Skin epidermis (tissue), 12 donors: ENCODE measurements around the gene GALT.

Experiments used
- H3K27ac ChIP-seq, 21 experiments: fragments of 200-600 bp; sonication (generic) in 11 of 21; one replicate each; pipeline ENCODE4 v1.5.0; 2020; ENCODE audit warnings: mild to moderate bottlenecking in 3 of 21, inconsistent platforms in 2 of 21, moderate library complexity in 2 of 21
- H3K4me3 ChIP-seq, 7 experiments: fragments of 200-600 bp; sonication (generic) in 2 of 7; one replicate each; pipeline ENCODE4 v1.5.0; 2020; ENCODE audit warnings: inconsistent platforms in 2 of 7, mild to moderate bottlenecking in 2 of 7, moderate library complexity in 1 of 7

GALT gene

GRCh38 chr9:34647651-34648050, 1.2 kb downstream of the GALT start:
- peak overlapping the region in 20 of 21 experiments; percentile 70 to 92 (median 86) for H3K27ac ChIP-seq
- H3K4me3 ChIP-seq, result peak overlapping the region; percentile 53 to 71 (median 63)

GRCh38 chr9:34648673-34649072, 2.2 kb downstream of the GALT start:
- peak overlapping the region in 1 of 7 experiments; percentile 65 for H3K4me3 ChIP-seq
- H3K27ac ChIP-seq, result peak overlapping the region in 5 of 21 experiments; percentile 78 to 92 (median 87)

GRCh38 chr9:34650816-34651215, 4.3 kb downstream of the GALT start:
- H3K27ac ChIP-seq, result peak overlapping the region in 9 of 21 experiments; percentile 72 to 89 (median 80)

GRCh38 chr9:34651321-34651720, 4.8 kb downstream of the GALT start:
- Histone ChIP-seq H3K4me3 (peak overlapping the region in 3 of 7 experiments; percentile 15 to 39 (median 25)), H3K27ac (peak overlapping the region in 19 of 21 experiments; percentile 29 to 89 (median 74))

More at GRCh38 chr9:34650816-34651215, 4.3 kb downstream of the GALT start:
- H3K4me3 ChIP-seq, result no peak overlapping the region

- Histone ChIP-seq H3K27ac (peak within 1 kb of the TSS in 19 of 21 experiments; percentile 29 to 89 (median 74)), H3K4me3 (peak within 1 kb of the TSS; percentile 6 to 39 (median 22))
Observed at GRCh38 chr9:34651876-34652601, 5.6 kb downstream of the GALT start, which contains the start of gene IL11RA. TSS of gene IL11RA (plus strand) at chr9:34652185. CDS start at chr9:34655218, 3,033 bp downstream.

GRCh38 chr9:34652602-34653000, 6.1 kb downstream of the GALT start:
- Histone ChIP-seq H3K4me3 (peak overlapping the region in 5 of 7 experiments; percentile 14 to 39 (median 23)), H3K27ac (peak overlapping the region in 18 of 21 experiments; percentile 27 to 89 (median 74))

GRCh38 chr9:34653151-34654072, 6.9 kb downstream of the GALT start:
- Histone ChIP-seq H3K27ac (peak overlapping the region in 19 of 21 experiments; percentile 7 to 89 (median 74)), H3K4me3 (peak overlapping the region in 1 of 7 experiments; percentile 39)

- peak overlapping the region in 17 of 21 experiments; percentile 6 to 89 (median 75) for H3K27ac ChIP-seq
Observed at GRCh38 chr9:34654323-34655051, 8.0 kb downstream of the GALT start.

GRCh38 chr9:34655394-34655793, 8.9 kb downstream of the GALT start:
- H3K4me3 ChIP-seq, result peak overlapping the region in 1 of 7 experiments; percentile 10
- peak overlapping the region in 13 of 21 experiments; percentile 7 to 86 (median 79) for H3K27ac ChIP-seq

More at GRCh38 chr9:34654323-34655051, 8.0 kb downstream of the GALT start:
- peak overlapping the region in 1 of 7 experiments; percentile 10 for H3K4me3 ChIP-seq

- H3K4me3 ChIP-seq, result no peak overlapping the region
- peak overlapping the region in 4 of 21 experiments; percentile 21 to 57 (median 28) for H3K27ac ChIP-seq
Observed at GRCh38 chr9:34656992-34657391, 10.5 kb downstream of the GALT start.

- peak overlapping the region in 2 of 21 experiments; percentile 14 to 57 for H3K27ac ChIP-seq
- H3K4me3 ChIP-seq, result no peak overlapping the region
Observed at GRCh38 chr9:34658461-34658860, 12.0 kb downstream of the GALT start.

GRCh38 chr9:34659592-34660253, 13.2 kb downstream of the GALT start:
- H3K27ac ChIP-seq, result peak overlapping the region in 14 of 21 experiments; percentile 2 to 97 (median 64)
- H3K4me3 ChIP-seq, result no peak overlapping the region

GRCh38 chr9:34662526-34663302, 16.2 kb downstream of the GALT start, which contains the start of gene CCL27:
TSS of gene CCL27 (minus strand) at chr9:34662657. CDS start at chr9:34662633, 24 bp downstream.
- Histone ChIP-seq H3K4me3 (peak within 1 kb of the TSS in 2 of 7 experiments; percentile 5 to 6), H3K27ac (peak within 1 kb of the TSS in 19 of 21 experiments; percentile 4 to 99 (median 93))

- Histone ChIP-seq H3K27ac (peak overlapping the region in 18 of 21 experiments; percentile 55 to 99 (median 94)), H3K4me3 (no peak overlapping the region)
Observed at GRCh38 chr9:34663303-34663605, 16.8 kb downstream of the GALT start.

GRCh38 chr9:34664281-34665066, 18.0 kb downstream of the GALT start:
- H3K27ac ChIP-seq, result peak overlapping the region; percentile 42 to 99 (median 93)
- peak overlapping the region; percentile 49 to 78 (median 59) for H3K4me3 ChIP-seq

GRCh38 chr9:34665067-34665380, 18.5 kb downstream of the GALT start:
- H3K27ac ChIP-seq, result peak overlapping the region; percentile 42 to 99 (median 93)

More at GRCh38 chr9:34665067-34665380, 18.5 kb downstream of the GALT start:
- peak overlapping the region; percentile 49 to 78 (median 59) for H3K4me3 ChIP-seq
